Glutamatergic neuron (in vitro differentiated cells): ENCODE data around the gene PFKFB2. TPM values are rescaled to one million over a fixed set of nuclear protein-coding genes. Genes with fewer than 3 reads are reported as not detected.

ENCODE experiments used
- DNase-seq: peaks from one replicate; pipeline ENCODE4 v3.0.0; 2022
- H3K27ac Mint-ChIP-seq: one replicate; pipeline ENCODE4 v1.8.0; 2020; ENCODE audit warnings: mild to moderate bottlenecking, mixed read lengths, inconsistent platforms; ENCODE audit not compliant: unreplicated experiment
- H3K27me3 Mint-ChIP-seq: one replicate; pipeline ENCODE4 v1.8.0; 2020; ENCODE audit warnings: mild to moderate bottlenecking, moderate library complexity, mixed read lengths, inconsistent platforms; ENCODE audit not compliant: unreplicated experiment
- H3K36me3 Mint-ChIP-seq: one replicate; pipeline ENCODE4 v1.8.0; 2020; ENCODE audit warnings: mild to moderate bottlenecking, mixed read lengths, inconsistent platforms; ENCODE audit not compliant: unreplicated experiment
- H3K4me1 Mint-ChIP-seq: one replicate; pipeline ENCODE4 v1.8.0; 2020; ENCODE audit warnings: mild to moderate bottlenecking, low read depth, mixed read lengths, inconsistent platforms; ENCODE audit not compliant: unreplicated experiment
- H3K4me3 Mint-ChIP-seq: one replicate; pipeline ENCODE4 v1.8.0; 2020; ENCODE audit warnings: mild to moderate bottlenecking, mixed read lengths, inconsistent platforms; ENCODE audit not compliant: unreplicated experiment
- H3K9me3 Mint-ChIP-seq: one replicate; pipeline ENCODE4 v1.8.0; 2020; ENCODE audit warnings: mild to moderate bottlenecking, moderate library complexity, mixed read lengths, inconsistent platforms; ENCODE audit not compliant: unreplicated experiment
- total RNA-seq: library from RNA; stranded (reverse); fragmentation: NEBNext Ultra II Directional; extraction: Animal tissue kit (Norgen Biotek cat#: 25700); gene quantifications from one replicate; pipeline ENCODE4 v1.2.1, GENCODE V29; 2021; ENCODE audit not compliant: unreplicated experiment
- TF ChIP-seq, protein P1 (sequence below): fragments of 200-600 bp; sonication (generic); IDR thresholded peaks from one replicate; pipeline ENCODE4 v1.5.0; 2021; ENCODE audit not compliant: partially characterized antibody, unreplicated experiment

Gene PFKFB2
- total RNA-seq, 1 donor from 2014 or later: 3.6 TPM

DNA sequence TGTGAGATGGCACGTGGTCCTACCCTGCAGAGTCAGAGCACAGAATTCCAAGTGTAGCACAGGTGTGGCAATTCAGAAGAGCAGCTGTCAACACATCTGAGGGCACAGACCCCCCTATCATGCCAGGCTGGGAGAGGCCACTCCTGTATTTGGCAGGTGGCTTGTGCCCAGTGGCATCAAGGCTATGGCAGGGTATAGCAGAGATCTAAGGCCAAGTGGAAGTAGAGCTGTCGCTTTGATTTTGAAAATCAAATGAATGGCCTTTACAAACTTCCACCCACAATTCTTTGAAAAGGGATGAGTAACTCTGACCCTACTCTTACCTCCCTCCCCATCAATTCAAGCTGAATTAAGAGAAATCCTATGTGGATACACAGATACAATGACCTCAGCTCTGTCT lies 33.9 kb upstream of the PFKFB2 start:
- no peak overlapping the region for H3K4me3 Mint-ChIP-seq
- no peak for DNase-seq
- H3K4me1 Mint-ChIP-seq: no peaks in the 10 kb centered on the region
- TF ChIP-seq, protein P1, sequence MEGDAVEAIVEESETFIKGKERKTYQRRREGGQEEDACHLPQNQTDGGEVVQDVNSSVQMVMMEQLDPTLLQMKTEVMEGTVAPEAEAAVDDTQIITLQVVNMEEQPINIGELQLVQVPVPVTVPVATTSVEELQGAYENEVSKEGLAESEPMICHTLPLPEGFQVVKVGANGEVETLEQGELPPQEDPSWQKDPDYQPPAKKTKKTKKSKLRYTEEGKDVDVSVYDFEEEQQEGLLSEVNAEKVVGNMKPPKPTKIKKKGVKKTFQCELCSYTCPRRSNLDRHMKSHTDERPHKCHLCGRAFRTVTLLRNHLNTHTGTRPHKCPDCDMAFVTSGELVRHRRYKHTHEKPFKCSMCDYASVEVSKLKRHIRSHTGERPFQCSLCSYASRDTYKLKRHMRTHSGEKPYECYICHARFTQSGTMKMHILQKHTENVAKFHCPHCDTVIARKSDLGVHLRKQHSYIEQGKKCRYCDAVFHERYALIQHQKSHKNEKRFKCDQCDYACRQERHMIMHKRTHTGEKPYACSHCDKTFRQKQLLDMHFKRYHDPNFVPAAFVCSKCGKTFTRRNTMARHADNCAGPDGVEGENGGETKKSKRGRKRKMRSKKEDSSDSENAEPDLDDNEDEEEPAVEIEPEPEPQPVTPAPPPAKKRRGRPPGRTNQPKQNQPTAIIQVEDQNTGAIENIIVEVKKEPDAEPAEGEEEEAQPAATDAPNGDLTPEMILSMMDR: no peak
- H3K36me3 Mint-ChIP-seq: no peaks in the 10 kb centered on the region
- H3K27ac Mint-ChIP-seq: no peak overlapping the region
- peaks cover 7% of the 10 kb centered on the region for H3K27me3 Mint-ChIP-seq
- H3K9me3 Mint-ChIP-seq: peaks cover 2% of the 10 kb centered on the region

DNA sequence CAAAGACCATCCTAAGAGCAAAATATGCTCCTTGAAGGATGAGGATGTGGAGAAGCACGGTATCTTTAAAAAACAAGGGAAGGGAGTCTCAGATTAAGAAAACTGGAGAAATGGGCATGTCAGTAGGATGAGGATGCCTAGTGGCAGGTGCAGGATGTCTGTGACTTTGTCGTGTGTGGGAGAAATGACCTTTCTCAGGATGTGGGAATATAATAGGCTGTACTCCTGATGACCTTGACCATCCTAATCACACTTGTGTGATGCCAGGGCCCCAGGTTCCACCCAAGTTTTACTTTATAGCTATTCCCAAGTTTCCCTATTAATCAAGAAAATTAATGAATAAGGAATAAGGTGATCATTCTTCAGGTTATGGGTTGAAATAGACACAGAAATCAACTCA lies 33.4 kb upstream of the PFKFB2 start:
- no peak overlapping the region for H3K27ac Mint-ChIP-seq
- no peak for DNase-seq
- no peaks in the 10 kb centered on the region for H3K4me1 Mint-ChIP-seq
- peaks cover 7% of the 10 kb centered on the region for H3K27me3 Mint-ChIP-seq
- H3K4me3 Mint-ChIP-seq: no peak overlapping the region
- H3K9me3 Mint-ChIP-seq: peaks cover 2% of the 10 kb centered on the region
- TF ChIP-seq, protein P1: no peak
- no peaks in the 10 kb centered on the region for H3K36me3 Mint-ChIP-seq

DNA sequence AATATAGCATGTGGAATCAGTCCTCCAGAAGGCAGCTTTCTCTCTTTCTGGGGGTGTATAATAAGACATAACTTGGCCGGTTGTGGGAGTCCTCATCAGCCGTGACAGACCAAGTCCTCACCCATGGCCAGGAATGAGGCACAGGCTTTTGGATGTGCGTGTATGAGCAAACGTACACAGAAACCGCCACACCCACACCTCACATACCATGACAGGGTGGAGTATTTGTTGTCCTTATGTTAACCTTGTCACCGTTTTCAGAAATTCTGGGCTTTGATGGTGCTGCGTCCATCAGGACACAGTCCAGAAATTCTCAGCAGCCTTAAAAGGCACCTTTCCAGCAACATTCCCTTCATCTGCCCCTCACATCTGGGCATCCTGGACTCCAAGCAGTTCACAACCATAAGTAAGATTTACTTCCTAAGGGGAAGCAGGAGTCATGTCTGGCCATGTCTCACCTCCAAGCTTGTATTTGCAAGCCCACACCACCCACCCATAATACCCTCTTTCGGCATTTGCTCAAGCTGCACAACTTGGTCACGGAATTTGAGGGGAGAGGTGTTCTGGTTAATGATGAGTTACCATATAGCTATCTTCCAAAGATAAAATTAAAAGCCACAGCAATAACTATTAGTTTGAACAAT lies 32.9 kb upstream of the PFKFB2 start:
- TF ChIP-seq, protein P1: no peak
- Mint-ChIP-seq H3K27me3 (peaks cover 9% of the 10 kb centered on the region), H3K4me1 (no peaks in the 10 kb centered on the region), H3K36me3 (no peaks in the 10 kb centered on the region), H3K9me3 (peaks cover 2% of the 10 kb centered on the region), H3K4me3 (no peak overlapping the region), H3K27ac (no peak overlapping the region)
- DNase-seq: no peak

DNA sequence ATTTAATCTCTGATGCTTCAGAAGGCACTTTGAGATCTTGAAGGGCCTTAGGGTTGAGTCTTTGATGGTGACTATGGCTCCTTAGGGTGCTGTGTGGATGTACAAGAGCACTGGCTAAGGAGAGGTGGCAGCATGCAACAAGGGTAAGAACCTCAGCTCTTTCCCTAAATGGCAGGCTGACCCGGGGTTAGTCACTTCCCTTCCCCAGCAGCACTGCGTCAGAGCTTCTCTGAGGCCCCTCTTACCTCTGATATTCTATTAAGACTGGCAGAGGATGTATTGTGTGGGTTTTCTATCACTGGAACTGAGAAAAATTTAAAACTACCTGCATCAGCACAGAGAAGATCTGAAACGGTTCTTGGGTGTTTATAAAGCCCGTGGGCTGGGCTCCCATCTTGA lies 32.4 kb upstream of the PFKFB2 start:
- H3K4me1 Mint-ChIP-seq: no peaks in the 10 kb centered on the region
- peaks cover 2% of the 10 kb centered on the region for H3K9me3 Mint-ChIP-seq
- no peaks in the 10 kb centered on the region for H3K36me3 Mint-ChIP-seq
- TF ChIP-seq, protein P1: no peak
- no peak for DNase-seq
- H3K27me3 Mint-ChIP-seq: peaks cover 7% of the 10 kb centered on the region
- H3K27ac Mint-ChIP-seq: no peak overlapping the region
- no peak overlapping the region for H3K4me3 Mint-ChIP-seq

DNA sequence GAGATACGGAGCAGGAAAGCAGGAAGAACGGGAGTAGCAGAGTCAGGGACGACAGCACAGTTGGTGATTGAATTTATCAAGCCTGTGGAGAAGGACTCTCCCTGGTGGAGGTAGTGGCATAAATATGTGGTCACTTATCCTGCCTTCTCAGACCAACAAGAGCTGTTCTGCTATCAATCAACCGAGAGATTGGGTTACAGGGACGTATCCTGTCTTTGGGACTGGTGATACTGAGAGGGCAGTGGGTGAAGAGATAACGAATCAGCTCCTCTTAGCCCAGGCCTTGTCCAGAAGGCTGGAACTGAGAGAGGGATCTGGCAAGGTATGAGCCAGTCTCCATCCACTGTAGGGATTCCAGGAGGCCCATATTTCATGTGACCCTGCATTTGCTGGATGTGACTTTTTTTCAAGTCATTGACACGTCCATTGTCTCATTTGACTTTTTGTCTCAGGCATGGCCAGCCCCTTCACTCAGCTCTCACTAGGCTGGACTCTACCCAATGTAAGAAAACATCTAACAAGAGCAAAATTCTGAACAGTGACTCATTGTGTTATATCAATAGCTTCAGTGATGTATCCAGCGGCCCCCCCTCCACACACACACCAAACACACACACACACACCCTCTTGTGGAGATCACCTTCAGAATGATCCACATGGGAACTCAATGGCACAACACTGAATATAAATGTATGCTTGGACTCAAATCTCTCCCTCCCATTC lies 31.8 kb upstream of the PFKFB2 start:
- H3K4me1 Mint-ChIP-seq: no peaks in the 10 kb centered on the region
- H3K27ac Mint-ChIP-seq: no peak overlapping the region
- no peak for DNase-seq
- TF ChIP-seq, protein P1: no peak
- H3K9me3 Mint-ChIP-seq: peaks cover 2% of the 10 kb centered on the region
- no peaks in the 10 kb centered on the region for H3K36me3 Mint-ChIP-seq
- H3K27me3 Mint-ChIP-seq: peaks cover 4% of the 10 kb centered on the region
- no peak overlapping the region for H3K4me3 Mint-ChIP-seq
